Activated naive CD4-positive, alpha-beta T cell treated with Interleukin-2 at 50 U/mL for 16 hours (primary cell): ENCODE results near the gene SNRNP40.
"Not testable (repeated sequence)": the region's sequence is repeated elsewhere in the genome, so short reads cannot be mapped to it uniquely, and the experiment has no call there.

Experiments
- DNase-seq: peaks from one replicate; pipeline ENCODE4 v3.0.0-alpha.2; 2020

Gene SNRNP40

GRCh38 chr1:31273619-31274018 is 23.0 kb downstream of the SNRNP40 start:
- no peak for DNase-seq

DNA sequence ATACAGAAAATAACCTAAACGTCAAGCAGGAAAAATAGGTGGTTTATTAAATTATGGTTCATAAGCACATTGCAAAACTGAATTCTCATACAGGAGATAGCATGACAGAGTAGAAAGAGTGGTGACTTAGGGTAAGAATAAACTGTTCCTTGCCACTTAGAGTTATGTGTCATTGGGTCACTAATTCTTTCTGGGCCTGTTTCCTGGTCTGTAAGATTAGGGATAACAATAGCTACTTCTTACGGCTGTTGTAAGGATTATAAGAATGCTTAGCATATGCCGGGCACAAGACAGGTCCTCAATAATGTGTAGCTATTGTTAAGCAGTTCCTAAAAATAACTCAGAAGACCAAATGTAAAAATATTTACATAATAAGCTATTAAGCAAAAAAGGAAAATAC is 24.2 kb downstream of the SNRNP40 start:
- no peak for DNase-seq

- DNase-seq, result no peak
Observed at GRCh38 chr1:31266547-31266946, 30.0 kb downstream of the SNRNP40 start.

- no peak for DNase-seq
Observed at GRCh38 chr1:31264790-31265386, 31.7 kb downstream of the SNRNP40 start.

- DNase-seq, result no peak
Observed at GRCh38 chr1:31263408-31263807, 33.2 kb downstream of the SNRNP40 start.

- DNase-seq, result not testable (repeated sequence)
Observed at GRCh38 chr1:31262393-31262792, 34.2 kb downstream of the SNRNP40 start.

DNA sequence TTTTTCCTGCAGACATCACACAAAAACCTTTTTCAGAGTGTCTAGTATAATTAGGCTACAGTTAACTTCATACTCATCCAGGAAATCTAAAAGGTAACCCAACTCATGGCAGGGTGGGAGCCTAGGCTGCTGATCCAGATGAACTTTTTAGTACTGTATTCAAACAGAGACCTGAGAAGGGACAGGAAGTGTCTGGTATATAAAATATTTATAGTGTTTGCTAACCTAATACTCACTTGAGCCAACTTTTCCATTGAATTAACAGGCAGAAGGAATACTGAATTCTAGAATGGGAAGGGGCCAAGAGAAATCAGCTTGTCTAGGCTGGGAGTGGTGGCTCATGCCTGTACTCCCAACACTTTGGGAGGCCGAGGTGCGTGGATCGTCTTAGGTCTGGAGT is 34.7 kb downstream of the SNRNP40 start:
- DNase-seq, result no peak

- DNase-seq, result no peak
Observed at GRCh38 chr1:31259746-31260145, 36.8 kb downstream of the SNRNP40 start.

DNA sequence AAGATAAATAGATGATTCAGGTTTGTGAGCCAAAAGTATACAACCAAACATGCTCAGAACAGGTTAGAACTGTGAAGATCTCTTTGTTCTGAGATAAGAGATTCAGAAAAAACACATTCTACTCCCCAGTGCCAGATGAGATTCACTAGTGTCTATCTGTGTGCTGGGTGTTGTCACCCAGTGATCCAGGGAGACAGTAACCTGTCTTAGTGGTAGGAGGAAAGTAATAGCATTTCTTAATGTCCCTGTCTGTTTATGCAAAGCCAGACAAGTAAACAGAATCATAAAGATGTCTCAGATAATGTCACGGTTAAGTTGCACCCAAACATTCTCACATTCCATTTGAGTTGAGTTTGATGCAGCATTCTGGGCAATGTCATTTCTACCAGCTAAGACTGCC is 38.0 kb downstream of the SNRNP40 start:
- no peak for DNase-seq

GRCh38 chr1:31257213-31257612 is 39.4 kb downstream of the SNRNP40 start:
- DNase-seq, result no peak

DNA sequence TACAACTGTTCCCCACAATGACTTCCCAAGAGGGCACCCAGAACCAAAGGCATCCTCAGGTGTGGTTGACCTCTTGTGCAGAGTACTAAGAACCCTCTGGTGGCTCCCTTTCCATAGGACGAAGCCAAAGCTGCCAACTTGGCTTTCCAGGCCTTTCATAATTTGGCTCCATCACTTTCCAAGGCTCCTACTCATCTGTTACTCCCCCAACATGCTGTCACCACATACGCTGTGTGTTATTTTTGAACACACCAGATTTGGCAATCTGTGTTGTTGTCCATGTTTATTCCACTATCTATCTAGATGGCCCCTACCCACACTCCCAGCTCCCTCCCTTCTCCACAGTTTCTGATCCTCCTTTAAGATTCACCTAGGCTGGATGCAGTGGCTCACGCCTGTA is 46.7 kb downstream of the SNRNP40 start:
- DNase-seq, result no peak

DNA sequence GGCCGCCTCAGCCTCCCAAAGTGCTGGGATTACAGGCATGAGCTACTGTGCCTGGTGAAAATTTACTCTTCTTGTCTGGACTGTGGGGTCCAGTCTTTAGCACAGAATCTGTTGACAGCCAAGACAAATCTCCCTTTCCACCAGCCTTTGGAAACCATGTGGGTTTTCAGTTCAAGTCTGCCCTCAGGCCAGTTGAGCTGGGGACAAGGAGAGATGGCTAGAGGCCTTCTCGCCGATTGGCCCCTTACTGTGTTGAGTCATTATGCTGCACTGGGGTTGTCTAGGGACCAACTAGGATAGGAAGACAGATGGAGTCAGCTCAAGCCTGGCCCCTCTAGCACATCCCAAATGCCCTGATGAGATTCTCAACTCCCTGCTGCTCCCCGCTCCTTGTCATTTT is 48.3 kb downstream of the SNRNP40 start:
- no peak for DNase-seq

GRCh38 chr1:31244326-31244725 is 52.3 kb downstream of the SNRNP40 start:
- no peak for DNase-seq

- no peak for DNase-seq
Observed at GRCh38 chr1:31243501-31244286, 52.9 kb downstream of the SNRNP40 start.

DNA sequence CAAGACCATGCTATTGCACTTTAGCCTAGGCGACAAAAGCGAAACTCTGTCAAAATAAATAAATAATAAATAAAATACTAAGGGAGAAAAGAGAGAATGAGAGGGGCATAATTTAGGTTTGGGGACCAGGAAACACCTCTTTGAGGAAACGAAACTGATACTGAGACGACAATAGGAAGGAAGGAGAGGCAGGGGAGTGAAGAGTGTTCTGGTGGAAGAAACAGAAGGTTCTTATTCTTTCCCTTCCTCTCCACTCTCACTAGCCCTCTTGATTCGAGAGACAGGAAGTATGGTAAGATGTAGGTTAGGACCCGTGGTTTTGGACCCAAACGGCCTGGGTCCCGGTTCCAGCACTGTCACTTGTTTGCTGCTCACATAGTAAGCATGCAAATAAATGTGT is 55.3 kb downstream of the SNRNP40 start:
- no peak for DNase-seq

GRCh38 chr1:31239653-31240241 is 56.8 kb downstream of the SNRNP40 start, which contains the start of gene NKAIN1:
NKAIN1 (minus strand) TSS chr1:31239887; CDS start chr1:31239547, 340 bp downstream.
- no peak for DNase-seq

- DNase-seq, result no peak
Observed at GRCh38 chr1:31238986-31239613, 57.5 kb downstream of the SNRNP40 start.

- no peak for DNase-seq
Observed at GRCh38 chr1:31238612-31238985, 58.0 kb downstream of the SNRNP40 start.

DNA sequence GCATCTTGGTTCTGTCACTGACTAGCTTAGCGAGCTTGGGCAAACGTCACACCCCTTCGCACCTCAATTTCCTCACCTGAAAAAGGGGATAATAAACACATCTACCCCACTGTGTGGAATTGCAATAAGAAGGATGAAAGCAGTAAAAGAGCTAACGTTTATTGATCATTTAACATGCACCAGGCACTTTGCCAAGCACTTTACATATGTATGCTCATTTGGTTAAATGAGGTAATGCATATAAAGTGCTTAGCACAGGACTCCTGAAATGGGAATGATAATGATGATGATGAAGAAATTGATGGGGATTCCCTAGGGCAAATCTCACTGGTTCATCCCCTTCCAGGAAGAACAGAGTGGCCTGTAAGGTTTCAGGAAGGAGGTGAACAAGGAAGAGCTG is 61.7 kb downstream of the SNRNP40 start:
- DNase-seq, result no peak

DNA sequence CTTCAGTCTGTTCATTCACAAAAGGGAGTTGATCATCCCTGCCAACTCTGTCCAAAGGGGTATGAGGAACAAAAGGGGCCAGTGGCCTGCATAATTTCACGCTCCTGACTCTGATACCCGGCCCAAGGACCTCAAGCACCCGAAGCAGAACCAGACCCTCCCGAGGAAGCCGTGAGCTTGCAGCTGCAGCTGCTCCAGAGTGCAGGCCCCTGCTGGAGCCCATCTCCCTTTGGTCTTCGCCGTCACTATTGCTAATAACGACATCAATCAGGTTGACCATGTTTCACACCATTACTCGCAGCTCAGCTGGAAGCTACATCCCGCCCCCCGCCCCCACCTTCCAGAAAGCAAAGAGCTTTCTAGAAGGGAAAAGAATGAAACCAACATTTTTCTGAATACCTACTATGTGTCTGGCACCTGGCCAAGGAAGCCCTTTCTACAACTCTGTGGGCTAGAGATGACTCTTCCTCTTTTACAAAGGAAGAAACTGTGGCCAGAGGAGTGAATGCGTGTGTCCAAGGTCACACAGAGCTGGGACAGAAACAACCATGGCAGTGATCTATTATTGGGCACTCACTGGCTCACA is 62.4 kb downstream of the SNRNP40 start:
- no peak for DNase-seq

GRCh38 chr1:31232689-31233088 is 63.9 kb downstream of the SNRNP40 start:
- no peak for DNase-seq

- no peak for DNase-seq
Observed at GRCh38 chr1:31231802-31232201, 64.8 kb downstream of the SNRNP40 start.

- DNase-seq, result no peak
Observed at GRCh38 chr1:31230378-31230777, 66.2 kb downstream of the SNRNP40 start.
